ENCODE measurements around the gene MEOX2. TPM values are rescaled to one million over a fixed set of nuclear protein-coding genes. Genes with fewer than 3 reads are reported as not detected.

Gene MEOX2
- total and polyA plus RNA-seq, 2 of the 13 experiments (the other 11 are each of a cell fraction or from before 2014, with no cell fraction given), result not detected

DNA sequence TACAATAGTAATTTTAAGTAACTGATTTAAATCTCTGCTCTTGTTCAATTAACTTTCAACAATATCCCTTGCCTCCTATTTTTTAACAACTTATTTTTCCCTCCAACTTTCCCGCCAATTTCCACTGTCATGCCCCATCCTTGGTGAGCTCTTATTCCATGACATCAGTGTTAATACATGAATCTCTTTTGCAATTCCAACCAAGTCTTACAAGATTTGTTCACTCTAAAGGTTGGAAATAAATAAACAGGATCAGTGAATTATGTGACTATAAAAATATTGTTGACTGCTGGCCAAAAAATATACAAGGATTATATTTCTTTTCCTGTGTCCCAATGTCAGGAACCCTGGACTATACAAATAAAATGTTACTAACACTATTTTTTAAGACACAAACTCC is 103.7 kb downstream of the MEOX2 start:
- ATAC-seq (no peak), FAIRE-seq (no peak), DNase-seq (ENCODE audit: low spot score) (no peak)
- in situ Hi-C loops (cut with HindIII; ENCODE audit: extremely low pct_ligation_motif_present, low pct_unique_long_range_greater_than_20kb), result no loop called here
- H3K79me2 ChIP-seq (ENCODE audit: insufficient read depth, low read length), result no peaks in the 10 kb centered on the region
- no peak overlapping the region for H3K4me2 ChIP-seq (ENCODE audit: low read depth, low read length)
- no TSS peak for BruUV-seq (replicated peaks)
- H3K9me3 ChIP-seq (ENCODE audit: low read length), result peaks cover 68% of the 10 kb centered on the region
- no peak overlapping the region for H3K9ac ChIP-seq (ENCODE audit: insufficient read depth, low read depth, low read length)
- CTCF ChIA-PET (ENCODE audit: low intra/inter-chr PET ratio, low total read pairs), result no interaction called here
- 87% methylated on average over 1 of the region's 1 CpG for WGBS (ENCODE audit: low lambda C conversion rate)
- H3K36me3 ChIP-seq (replicated peaks in 1 of 2; ENCODE audit: control insufficient read depth in 1 of 2, insufficient read depth in 2 of 2, low read length in 2 of 2), result no peaks in the 10 kb centered on the region
- H3K27me3 ChIP-seq (ENCODE audit: control insufficient read depth in 1 of 2, insufficient read depth in 2 of 2, low read length in 2 of 2), result no peaks in the 10 kb centered on the region
- no peaks in the 10 kb centered on the region for H3K4me1 ChIP-seq (ENCODE audit: insufficient read depth, low read length)
- intact Hi-C loops (cut with micrococcal nuclease; ENCODE audit: unreplicated experiment), result no loop called here
- no peak overlapping the region for H3K27ac ChIP-seq (ENCODE audit: extremely low read length, insufficient read depth, low read length)
- H3K4me3 ChIP-seq (replicated peaks in 1 of 3; ENCODE audit: insufficient read depth in 1 of 3, low read depth in 2 of 3, low read length in 3 of 3), result no peak overlapping the region
- TF ChIP-seq ZNF30 (CRISPR knock-in tag; IDR thresholded peaks at IDR 0.05), result no peak
- TF ChIP-seq ZNF563 (CRISPR knock-in tag; IDR thresholded peaks at IDR 0.05), result no peak
- TF ChIP-seq NFYC (CRISPR knock-in tag; IDR thresholded peaks at IDR 0.05), result no peak
- no peak for TF ChIP-seq TCF7L2 (IDR thresholded peaks at IDR 0.05; ENCODE audit: low read depth, low read length)
- no peak for TF ChIP-seq ZNF567 (CRISPR knock-in tag; IDR thresholded peaks at IDR 0.05; ENCODE audit: borderline replicate concordance)
- TF ChIP-seq ZFY (CRISPR knock-in tag; IDR thresholded peaks at IDR 0.05), result no peak
- TF ChIP-seq, protein P1, sequence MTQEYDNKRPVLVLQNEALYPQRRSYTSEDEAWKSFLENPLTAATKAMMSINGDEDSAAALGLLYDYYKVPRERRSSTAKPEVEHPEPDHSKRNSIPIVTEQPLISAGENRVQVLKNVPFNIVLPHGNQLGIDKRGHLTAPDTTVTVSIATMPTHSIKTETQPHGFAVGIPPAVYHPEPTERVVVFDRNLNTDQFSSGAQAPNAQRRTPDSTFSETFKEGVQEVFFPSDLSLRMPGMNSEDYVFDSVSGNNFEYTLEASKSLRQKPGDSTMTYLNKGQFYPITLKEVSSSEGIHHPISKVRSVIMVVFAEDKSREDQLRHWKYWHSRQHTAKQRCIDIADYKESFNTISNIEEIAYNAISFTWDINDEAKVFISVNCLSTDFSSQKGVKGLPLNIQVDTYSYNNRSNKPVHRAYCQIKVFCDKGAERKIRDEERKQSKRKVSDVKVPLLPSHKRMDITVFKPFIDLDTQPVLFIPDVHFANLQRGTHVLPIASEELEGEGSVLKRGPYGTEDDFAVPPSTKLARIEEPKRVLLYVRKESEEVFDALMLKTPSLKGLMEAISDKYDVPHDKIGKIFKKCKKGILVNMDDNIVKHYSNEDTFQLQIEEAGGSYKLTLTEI (CRISPR knock-in tag; conservative IDR thresholded peaks at IDR 0.05), result no peak
- TF ChIP-seq HNRNPUL1 (IDR thresholded peaks at IDR 0.05; ENCODE audit: low read depth, low read length), result no peak
- no peak for TF ChIP-seq ZNF33A (CRISPR knock-in tag; IDR thresholded peaks at IDR 0.05; ENCODE audit: borderline replicate concordance)
- TF ChIP-seq, protein P2, sequence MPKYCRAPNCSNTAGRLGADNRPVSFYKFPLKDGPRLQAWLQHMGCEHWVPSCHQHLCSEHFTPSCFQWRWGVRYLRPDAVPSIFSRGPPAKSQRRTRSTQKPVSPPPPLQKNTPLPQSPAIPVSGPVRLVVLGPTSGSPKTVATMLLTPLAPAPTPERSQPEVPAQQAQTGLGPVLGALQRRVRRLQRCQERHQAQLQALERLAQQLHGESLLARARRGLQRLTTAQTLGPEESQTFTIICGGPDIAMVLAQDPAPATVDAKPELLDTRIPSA (CRISPR knock-in tag; IDR thresholded peaks at IDR 0.05; ENCODE audit: borderline replicate concordance), result no peak
- POLR2A ChIA-PET, result no interaction called here
- no peak overlapping the region for H2AFZ ChIP-seq (ENCODE audit: low read length)
- H4K20me1 ChIP-seq (ENCODE audit: insufficient read depth, low read length), result no peaks in the 10 kb centered on the region
